Measurements from ENCODE around the gene BYSL. TPM values are rescaled to one million over a fixed set of nuclear protein-coding genes. Genes with fewer than 3 reads are reported as not detected.

The BYSL gene
- total and polyA plus RNA-seq, 9 of the 15 experiments (the other 6 are each of a cell fraction or from before 2014, with no cell fraction given): 22.2 to 92.3 (median 53.4) TPM

DNA sequence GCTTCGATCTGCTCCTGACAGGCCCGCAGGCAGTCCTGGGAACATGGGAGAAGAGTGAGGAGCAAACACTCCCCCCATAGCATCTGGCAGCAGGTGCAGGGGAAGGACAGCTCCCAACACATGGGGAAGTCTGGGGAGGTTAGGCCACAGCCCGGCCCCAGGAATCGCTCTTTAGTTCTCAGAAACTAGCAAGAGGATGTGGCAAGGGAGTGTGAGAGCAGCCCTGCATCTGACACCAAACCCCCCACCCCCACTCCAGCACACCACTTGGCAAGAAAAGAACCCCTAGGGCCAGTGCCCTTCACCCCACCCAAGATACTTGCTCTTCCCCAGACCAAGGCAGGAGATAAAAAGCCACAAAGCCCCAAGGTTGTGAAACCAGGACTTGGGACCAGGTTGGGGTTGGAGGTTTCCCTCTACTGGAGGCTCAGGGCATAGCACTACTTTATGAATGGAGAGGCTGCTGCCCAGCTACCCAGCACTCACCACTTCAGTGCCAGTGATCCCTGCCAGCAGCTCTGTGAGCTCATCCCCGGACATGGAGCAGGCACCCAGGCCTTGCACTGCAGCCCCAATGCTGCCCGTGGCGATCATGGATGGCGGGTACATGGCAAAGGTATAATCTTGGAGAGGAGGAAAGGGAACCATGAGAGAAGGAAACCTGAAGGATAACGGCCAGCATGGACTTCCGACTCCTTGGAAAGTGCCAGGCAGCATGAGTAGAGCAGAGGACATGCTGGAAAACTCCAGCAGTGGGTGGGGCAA is 15.0 kb downstream of the BYSL start (continued):
- TF ChIP-seq POLR2H (tag; IDR thresholded peaks at IDR 0.05; ENCODE audit: low read depth): peak; percentile 36; the same call in 1 of the 2 replicates
- TF ChIP-seq RBM25 (IDR thresholded peaks at IDR 0.05; ENCODE audit: low read depth, low read length, severe bottlenecking): no peak
- no peak for TF ChIP-seq C11orf30 (IDR thresholded peaks at IDR 0.05; ENCODE audit: low read depth)
- peak; percentile 84 for TF ChIP-seq ARID4B (CRISPR knock-in tag; IDR thresholded peaks at IDR 0.05)
- TF ChIP-seq HMGN3 (IDR thresholded peaks at IDR 0.05; ENCODE audit: borderline replicate concordance, extremely low read depth, insufficient read length, low read depth, low read length): peak; percentile 77
- TF ChIP-seq ZNF584 (CRISPR knock-in tag; IDR thresholded peaks at IDR 0.05; ENCODE audit: low read depth): 0 out of 2 replicates have a peak, but pooled peaks have one; percentile 30
- peak; percentile 93 for TF ChIP-seq CTBP1 (IDR thresholded peaks at IDR 0.05; ENCODE audit: borderline replicate concordance)
- TF ChIP-seq ZBTB11 (CRISPR knock-in tag; IDR thresholded peaks at IDR 0.05): no peak
- no peak for TF ChIP-seq CAMTA2 (CRISPR knock-in tag; conservative IDR thresholded peaks at IDR 0.05)
- TF ChIP-seq CHCHD3 (CRISPR knock-in tag; IDR thresholded peaks at IDR 0.05): no peak
- peak; percentile 70; the same call in 1 of the 2 replicates for TF ChIP-seq ZNF644 (tag; IDR thresholded peaks at IDR 0.05; ENCODE audit: low read depth)
- peak; percentile 91; the same call in 1 of the 2 replicates for TF ChIP-seq ZNF766 (CRISPR knock-in tag; conservative IDR thresholded peaks at IDR 0.05)
- TF ChIP-seq TAL1 (IDR thresholded peaks at IDR 0.05): peak; percentile 56
- TF ChIP-seq, protein P1, sequence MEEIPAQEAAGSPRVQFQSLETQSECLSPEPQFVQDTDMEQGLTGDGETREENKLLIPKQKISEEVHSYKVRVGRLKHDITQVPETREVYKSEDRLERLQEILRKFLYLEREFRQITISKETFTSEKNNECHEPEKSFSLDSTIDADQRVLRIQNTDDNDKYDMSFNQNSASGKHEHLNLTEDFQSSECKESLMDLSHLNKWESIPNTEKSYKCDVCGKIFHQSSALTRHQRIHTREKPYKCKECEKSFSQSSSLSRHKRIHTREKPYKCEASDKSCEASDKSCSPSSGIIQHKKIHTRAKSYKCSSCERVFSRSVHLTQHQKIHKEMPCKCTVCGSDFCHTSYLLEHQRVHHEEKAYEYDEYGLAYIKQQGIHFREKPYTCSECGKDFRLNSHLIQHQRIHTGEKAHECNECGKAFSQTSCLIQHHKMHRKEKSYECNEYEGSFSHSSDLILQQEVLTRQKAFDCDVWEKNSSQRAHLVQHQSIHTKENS (CRISPR knock-in tag; IDR thresholded peaks at IDR 0.05): no peak
- no peak for TF ChIP-seq FIP1L1 (IDR thresholded peaks at IDR 0.05; ENCODE audit: low read depth, low read length, poor library complexity, severe bottlenecking)
- TF ChIP-seq ZNF197 (CRISPR knock-in tag; IDR thresholded peaks at IDR 0.05; ENCODE audit: low read depth): peak; percentile 57; the same call in 1 of the 2 replicates
- peak; percentile 73 to 85; a peak in 3 of 4 replicates for TF ChIP-seq KDM1A (IDR thresholded peaks at IDR 0.05)
- no peak for TF ChIP-seq HOXB6 (CRISPR knock-in tag; IDR thresholded peaks at IDR 0.05; ENCODE audit: borderline replicate concordance)
